ENCODE measurements around the gene MTFR1L. TPM values are rescaled to one million over a fixed set of nuclear protein-coding genes. Genes with fewer than 3 reads are reported as not detected.

Gene MTFR1L
- total RNA-seq, result 10 to 100 TPM; 29.7 to 34.1 TPM

GRCh38 chr1:25819491-25820246 lies at the start of gene MTFR1L:
MTFR1L (plus strand) TSS chr1:25819954; CDS start chr1:25823105, 3,151 bp downstream.
- ChIA-PET POLR2A (interaction anchor here (0.7 to 1.5 kb wide), 5 partner anchors 55 to 391 kb away, joined by 3 to 6 read pairs (median 3); partner anchors contain the start of gene STMN1), CTCF (interaction anchor here (0.6 to 0.9 kb wide), 3 partner anchors 11 to 72 kb away, joined by 3 to 4 read pairs (median 3); no protein-coding TSS in a partner anchor)

GRCh38 chr1:25770541-25771220 lies 49.1 kb upstream of the MTFR1L start:
- POLR2A ChIA-PET, result no interaction called here
- CTCF ChIA-PET, result no interaction called here

- CTCF ChIA-PET, result no interaction called here
- POLR2A ChIA-PET, result no interaction called here
Observed at GRCh38 chr1:25771221-25772114, 48.3 kb upstream of the MTFR1L start.

- POLR2A ChIA-PET, result no interaction called here
- CTCF ChIA-PET, result no interaction called here
Observed at GRCh38 chr1:25772164-25772563, 47.6 kb upstream of the MTFR1L start.

DNA sequence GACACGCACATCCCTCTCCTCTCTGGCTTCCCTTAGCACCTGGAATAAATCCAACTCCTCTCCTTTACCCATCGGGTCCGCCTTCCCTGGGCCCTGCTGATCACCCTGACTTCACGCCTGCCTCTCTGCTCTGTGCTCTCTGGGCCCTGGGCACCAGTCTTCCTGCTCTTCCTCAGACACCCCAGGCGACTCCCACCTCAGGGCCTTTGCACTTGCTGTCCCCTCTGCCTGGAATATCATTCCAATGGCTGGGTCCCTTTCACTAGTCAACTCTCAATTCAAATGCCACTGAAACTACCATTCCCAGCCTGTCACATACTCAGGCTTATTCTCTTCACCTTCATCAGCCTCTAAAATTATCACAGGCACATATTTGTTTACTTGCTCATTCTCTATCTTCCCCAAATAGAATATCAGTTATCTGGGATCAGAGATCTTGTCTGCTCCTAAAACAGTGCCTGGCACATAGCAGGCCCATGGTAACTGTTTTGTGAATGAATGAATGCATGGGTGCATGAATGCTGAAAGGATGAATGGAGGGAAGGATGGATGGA lies 47.0 kb upstream of the MTFR1L start:
- ChIA-PET CTCF (no interaction called here), POLR2A (no interaction called here)

- CTCF ChIA-PET, result interaction anchor here (0.8 to 1.2 kb wide), 2 partner anchors 29 to 97 kb away, joined by 3 to 4 read pairs; no protein-coding TSS in a partner anchor
- POLR2A ChIA-PET, result no interaction called here
Observed at GRCh38 chr1:25773441-25774125, 46.2 kb upstream of the MTFR1L start.

GRCh38 chr1:25774206-25774803 lies 45.4 kb upstream of the MTFR1L start:
- ChIA-PET CTCF (interaction anchor here (0.6 to 1.3 kb wide), 4 partner anchors 28 to 305 kb away, joined by 3 to 5 read pairs (median 4); no protein-coding TSS in a partner anchor), POLR2A (interaction anchor here (0.6 to 1.1 kb wide), 3 partner anchors 15 to 477 kb away, joined by 3 read pairs; no protein-coding TSS in a partner anchor)

DNA sequence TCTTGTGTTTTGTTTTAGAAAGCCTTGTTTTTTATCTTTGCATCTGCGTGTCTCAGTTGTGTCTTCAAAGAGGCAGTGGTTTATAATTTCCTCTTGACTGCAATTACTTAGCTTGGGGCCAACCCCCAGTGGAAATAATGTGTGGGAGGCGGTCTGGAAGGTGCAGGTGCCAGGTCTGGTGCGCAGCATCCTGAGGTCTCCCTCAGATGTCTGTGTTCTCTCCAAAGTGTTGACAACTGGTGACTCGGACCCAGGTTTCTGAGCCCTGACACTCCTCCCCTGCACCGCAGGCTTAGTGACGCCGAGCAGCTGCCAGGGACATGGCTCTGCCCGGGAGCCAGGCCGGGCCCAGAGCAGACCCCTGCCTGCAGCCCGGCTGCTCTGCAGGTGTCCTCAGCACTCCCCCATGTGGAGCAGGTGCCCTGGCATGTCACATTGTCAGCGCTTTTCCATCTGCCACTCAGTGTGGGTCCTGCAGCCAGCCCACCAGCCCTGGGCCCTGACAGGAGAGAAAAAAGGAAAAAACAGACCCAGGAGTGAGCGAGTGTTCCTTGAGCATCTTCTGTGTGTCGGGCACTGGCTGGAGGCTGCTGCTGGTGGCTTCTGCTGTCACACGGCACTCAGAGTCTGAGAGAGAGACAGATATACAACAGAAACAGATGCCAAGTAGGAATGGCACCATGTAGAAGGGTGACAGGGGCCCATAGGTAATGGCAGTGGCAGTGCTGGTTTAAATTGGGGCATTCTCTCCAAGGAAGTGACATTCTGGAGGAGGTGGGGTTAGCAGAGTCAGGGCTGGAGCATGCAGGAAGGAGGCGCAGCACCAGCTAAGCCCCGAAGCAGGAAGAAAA lies 44.6 kb upstream of the MTFR1L start:
- ChIA-PET POLR2A (interaction anchor here (0.5 to 1.1 kb wide), 4 partner anchors 16 to 477 kb away, joined by 3 read pairs; no protein-coding TSS in a partner anchor), CTCF (interaction anchor here (0.6 to 1.3 kb wide), 4 partner anchors 27 to 306 kb away, joined by 3 to 5 read pairs (median 4); no protein-coding TSS in a partner anchor)

- POLR2A ChIA-PET, result no interaction called here
- CTCF ChIA-PET, result no interaction called here
Observed at GRCh38 chr1:25779388-25779787, 40.4 kb upstream of the MTFR1L start.

DNA sequence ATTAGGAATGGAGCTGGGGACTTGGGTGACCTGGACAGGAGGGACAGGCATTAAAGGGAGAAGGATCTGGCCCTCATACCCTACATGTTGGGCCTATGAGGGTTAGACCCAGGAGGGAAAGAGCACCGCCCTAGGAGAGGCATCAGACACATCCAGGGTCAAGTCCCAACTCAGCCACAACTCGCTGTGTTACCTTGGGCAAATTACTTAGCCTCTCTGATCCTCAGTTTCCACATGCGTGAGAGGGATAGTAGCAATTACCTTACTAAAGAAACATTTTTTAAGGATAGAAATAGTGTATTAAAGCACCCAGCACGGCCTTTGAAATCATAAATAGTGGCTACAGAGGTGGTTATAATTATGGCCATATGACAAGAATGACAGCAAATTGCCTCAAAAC lies 39.9 kb upstream of the MTFR1L start:
- CTCF ChIA-PET, result no interaction called here
- POLR2A ChIA-PET, result no interaction called here

GRCh38 chr1:25780318-25781129 lies 39.2 kb upstream of the MTFR1L start:
- ChIA-PET POLR2A (no interaction called here), CTCF (interaction anchor here (0.5 kb wide), 1 partner anchor 248 kb away, joined by 4 read pairs; no protein-coding TSS in a partner anchor)

- ChIA-PET CTCF (interaction anchor here (0.5 kb wide), 1 partner anchor 248 kb away, joined by 4 read pairs; no protein-coding TSS in a partner anchor), POLR2A (no interaction called here)
Observed at GRCh38 chr1:25781130-25781433, 38.7 kb upstream of the MTFR1L start.

DNA sequence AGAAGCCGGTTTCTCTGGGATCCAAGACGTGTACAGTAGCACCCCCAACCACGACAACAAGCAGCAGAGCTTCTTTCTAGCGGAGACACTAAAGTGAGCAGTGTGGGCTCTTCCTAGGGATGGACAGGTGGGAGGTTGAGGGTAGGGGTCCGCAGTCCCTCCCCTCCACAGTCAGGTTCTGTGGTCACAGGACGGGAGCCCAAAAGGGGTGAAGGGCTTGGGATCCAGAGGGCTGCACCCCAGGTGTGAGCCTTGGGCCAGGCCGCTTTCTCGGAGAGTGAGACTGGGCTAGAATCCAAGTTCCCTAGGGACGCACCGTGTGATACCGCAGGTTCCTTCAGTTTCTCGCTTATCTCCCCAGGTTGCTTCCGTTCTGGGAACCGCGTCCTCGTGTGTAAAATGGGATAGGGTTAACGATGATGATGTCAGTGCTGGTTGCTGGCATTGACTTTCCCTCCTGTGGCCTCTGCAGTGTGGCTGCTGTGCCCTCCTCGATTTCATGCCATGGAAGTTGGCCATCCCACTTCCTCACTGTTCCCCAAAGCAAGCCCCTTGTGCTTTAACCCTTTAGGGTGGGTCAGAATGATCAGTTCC lies 37.0 kb upstream of the MTFR1L start:
- ChIA-PET POLR2A (no interaction called here), CTCF (no interaction called here)

GRCh38 chr1:25784575-25785051 lies 35.1 kb upstream of the MTFR1L start:
- ChIA-PET CTCF (interaction anchor here (0.9 kb wide), 1 partner anchor 166 kb away, joined by 3 read pairs; no protein-coding TSS in a partner anchor), POLR2A (no interaction called here)

DNA sequence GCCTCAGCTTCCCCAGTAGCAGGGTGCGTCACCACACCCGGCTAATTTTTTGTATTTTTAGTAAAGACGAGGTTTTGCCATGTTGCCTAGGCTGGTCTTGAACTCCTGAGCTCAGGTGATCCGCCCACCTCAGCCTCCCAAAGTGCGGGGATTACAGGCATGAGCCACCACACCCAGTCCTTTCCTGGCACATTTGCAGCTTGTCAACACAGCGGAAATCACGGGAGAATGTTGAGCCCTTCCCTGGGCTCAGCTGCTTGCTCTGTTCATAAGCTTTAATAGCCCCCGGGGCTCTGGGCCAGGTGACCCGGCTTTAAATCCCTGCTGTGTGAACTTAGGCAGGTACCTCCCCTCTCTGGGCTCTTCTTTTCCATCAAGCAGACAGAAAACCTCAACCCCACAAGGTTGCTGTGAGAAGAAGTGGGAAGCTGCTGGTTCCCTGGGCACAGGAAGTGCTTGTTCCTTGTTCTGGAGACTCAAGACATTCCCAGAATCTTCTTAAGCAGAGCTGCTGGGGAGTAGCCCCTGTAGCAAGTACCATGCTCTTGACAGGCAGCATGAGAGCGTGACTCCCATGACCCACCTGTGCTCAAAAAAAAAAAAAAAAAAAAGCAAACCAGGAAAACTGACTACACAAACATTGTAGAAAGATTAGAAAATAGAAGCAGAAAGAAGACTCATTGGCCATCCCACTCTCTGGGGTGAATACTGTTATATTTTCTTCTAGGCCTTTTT lies 34.3 kb upstream of the MTFR1L start:
- POLR2A ChIA-PET, result no interaction called here
- CTCF ChIA-PET, result interaction anchor here (0.9 kb wide), 1 partner anchor 167 kb away, joined by 3 read pairs; no protein-coding TSS in a partner anchor
